GM12878 (cell line): ENCODE results near the gene ITSN2. TPM values are rescaled to one million over a fixed set of nuclear protein-coding genes. Genes with fewer than 3 reads are reported as not detected.
"Not testable (repeated sequence)": the region's sequence is repeated elsewhere in the genome, so short reads cannot be mapped to it uniquely, and the experiment has no call there.

ENCODE experiments used
- ATAC-seq: fragments of 200-7000 bp; cut with Tn5 transposase; 3 replicates; pipeline ENCODE4 v1.9.1; 2020; ENCODE audit warnings: mild to moderate bottlenecking, moderate library complexity
- BruUV-seq: library from RNA; stranded (reverse); fragments of 400-500 nt; replicated peaks from 2 replicates; lab custom pipeline; 2021; lab: Mats Ljungman, UMichigan
- CTCF ChIA-PET: fragments of 300-600 bp; sonication (Branson Sonifier 250); formaldehyde crosslinking; extraction: SDS; loops from one replicate; lab custom pipeline; 2021; ENCODE audit warnings: inconsistent platforms; lab: Yijun Ruan, JAX
- POLR2A ChIA-PET: fragments of 350-600 bp; formaldehyde crosslinking; extraction: SDS; loops from one replicate; lab custom pipeline; 2021; ENCODE audit warnings: inconsistent platforms; lab: Charles Lee
- RAD21 ChIA-PET: fragments of 300-600 bp; sonication (Branson Sonifier 250); formaldehyde crosslinking; loops from one replicate; lab custom pipeline; 2023; ENCODE audit warnings: antibody characterized with exemption; ENCODE audit not compliant: unreplicated experiment; lab: Charles Lee
- SMC1A ChIA-PET: fragments of 300-600 bp; sonication (Branson Sonifier 250); formaldehyde crosslinking; loops from one replicate; lab custom pipeline; 2023; ENCODE audit not compliant: unreplicated experiment, uncharacterized antibody; lab: Charles Lee
- DNase-seq: peaks from one replicate; pipeline ENCODE4 v3.0.0-alpha.2; 2011; ENCODE audit warnings: low read depth, low spot score
- FAIRE-seq: peaks from 3 replicates; lab custom pipeline; 2011; peaks lifted over from hg19 to GRCh38; lab: Jason Lieb, UNC
- H2AFZ ChIP-seq: 2 replicates; pipeline ENCODE4 v1.6.0; 2011; ENCODE audit warnings: low read depth, low read length, control low read depth; ENCODE audit not compliant: control insufficient read depth
- H3K27ac ChIP-seq: 2 replicates; pipeline ENCODE4 v1.5.1; 2011; ENCODE audit warnings: control low read depth; ENCODE audit not compliant: control insufficient read depth, insufficient read depth
- H3K27me3 ChIP-seq, 2 experiments: replicated peaks in 1 of 2; 2 replicates each; pipeline versions ENCODE4 v1.6.0 to v1.6.1; 2011; ENCODE audit warnings: low read length in 1 of 2; ENCODE audit not compliant: control insufficient read depth in 2 of 2, insufficient read depth in 2 of 2
- H3K36me3 ChIP-seq, 2 experiments: 2 replicates each; pipeline ENCODE4 v1.5.1; 2011; ENCODE audit warnings: low read length in 1 of 2; ENCODE audit not compliant: control insufficient read depth in 2 of 2, insufficient read depth in 2 of 2
- H3K4me1 ChIP-seq: 2 replicates; pipeline ENCODE4 v1.6.1; 2011; ENCODE audit warnings: mild to moderate bottlenecking, low read length, moderate library complexity, mixed read lengths; ENCODE audit not compliant: control insufficient read depth, insufficient read depth
- H3K4me2 ChIP-seq: 2 replicates; pipeline ENCODE4 v1.6.0; 2011; ENCODE audit warnings: control low read depth; ENCODE audit not compliant: control insufficient read depth, insufficient read depth
- H3K4me3 ChIP-seq: fragments of 200-600 bp; sonication (generic); 2 replicates; pipeline ENCODE4 v1.5.1; 2016
- H3K79me2 ChIP-seq: 2 replicates; pipeline ENCODE4 v1.6.0; 2011; ENCODE audit warnings: low read length; ENCODE audit not compliant: control insufficient read depth, insufficient read depth
- H3K9ac ChIP-seq: 2 replicates; pipeline ENCODE4 v1.8.0; 2011; ENCODE audit warnings: low read length, control low read depth, mixed read lengths; ENCODE audit not compliant: control insufficient read depth, insufficient read depth
- H3K9me3 ChIP-seq: replicated peaks from 3 replicates; pipeline ENCODE4 v1.5.1; 2011; ENCODE audit warnings: mild to moderate bottlenecking, low read length; ENCODE audit not compliant: control insufficient read depth, insufficient read depth
- H4K20me1 ChIP-seq: 2 replicates; pipeline ENCODE4 v1.6.0; 2011; ENCODE audit not compliant: control insufficient read depth, insufficient read depth
- NBN ChIP-seq: fragments of 450-650 bp; IDR thresholded peaks from 2 replicates; pipeline ENCODE4 v1.6.1; 2016
- WGBS: methylation state at CpG from one replicate; pipeline ENCODE4 v1.1.6; 2016; ENCODE audit warnings: low lambda C conversion rate; ENCODE audit not compliant: insufficient replicate concordance, insufficient coverage; ENCODE audit errors: missing lambda C conversion rate; 5-methylcytosine and 5-hydroxymethylcytosine counted together
- in situ Hi-C: fragments of 300-500 bp; cut with MboI; formaldehyde crosslinking; loops from 9 replicates; pipeline ENCODE4 v1.14.3; 2018; ENCODE audit warnings: mixed read lengths
- intact Hi-C: fragments of 100-400 bp; cut with micrococcal nuclease; formaldehyde crosslinking; loops from one replicate; pipeline ENCODE4 v1.14.2; 2022; ENCODE audit not compliant: unreplicated experiment
- polyA plus RNA-seq, 11 experiments: library from polyadenylated mRNA; depleted of rRNA in 4 of 11; unstranded in 6 of 11; stranded (reverse) in 5 of 11; fragments of >200 nt; fragmentation: Nextera tagmentation in 4 of 11; fragmentation: Illumina TruSeq in 1 of 11; extraction: Ambion mirVana in 4 of 11; extraction: Trizol in 1 of 11; gene quantifications; 1 replicate in 1 of 11; 2 replicates in 10 of 11; pipeline versions ENCODE4 v1.2.1 to v1.2.3, GENCODE V29; 2011 to 2016; ENCODE audit warnings: inconsistent platforms in 2 of 11, missing spikeins in 2 of 11, low read depth in 1 of 11
- total RNA-seq, 4 experiments: library from RNA; depleted of rRNA in 3 of 4; stranded (reverse); fragments of >200 nt in 3 of 4; fragmentation: Illumina TruSeq in 1 of 4; extraction: Trizol in 1 of 4; gene quantifications; 2 replicates each; pipeline versions ENCODE4 v1.2.1 to v1.2.3, GENCODE V29; 2013 to 2021
- TF ChIP-seq, protein P1 (sequence below): fragments of 450-650 bp; IDR thresholded peaks from 2 replicates; pipeline ENCODE4 v1.6.1; 2017; ENCODE audit warnings: mild to moderate bottlenecking, low read depth, inconsistent platforms; ENCODE audit not compliant: poor library complexity, severe bottlenecking
- TF ChIP-seq, protein P2 (sequence below): fragments of 450-650 bp; IDR thresholded peaks from 2 replicates; pipeline ENCODE4 v1.6.1; 2018; ENCODE audit warnings: mild to moderate bottlenecking, low read depth, moderate library complexity; ENCODE audit not compliant: partially characterized antibody
- TF ChIP-seq, protein P3 (sequence below): fragments of 450-650 bp; IDR thresholded peaks from 2 replicates; pipeline ENCODE4 v1.6.1; 2016; ENCODE audit warnings: mild to moderate bottlenecking
- TF ChIP-seq, protein P4 (sequence below): fragments of 450-650 bp; IDR thresholded peaks from 2 replicates; pipeline ENCODE4 v1.6.1; 2016; ENCODE audit warnings: mild to moderate bottlenecking, moderate library complexity, borderline replicate concordance

ITSN2 gene
- total and polyA plus RNA-seq, 10 of the 15 experiments (the other 5 are each of a cell fraction or from before 2014, with no cell fraction given): 20.5 to 80.0 (median 54.7) TPM

DNA sequence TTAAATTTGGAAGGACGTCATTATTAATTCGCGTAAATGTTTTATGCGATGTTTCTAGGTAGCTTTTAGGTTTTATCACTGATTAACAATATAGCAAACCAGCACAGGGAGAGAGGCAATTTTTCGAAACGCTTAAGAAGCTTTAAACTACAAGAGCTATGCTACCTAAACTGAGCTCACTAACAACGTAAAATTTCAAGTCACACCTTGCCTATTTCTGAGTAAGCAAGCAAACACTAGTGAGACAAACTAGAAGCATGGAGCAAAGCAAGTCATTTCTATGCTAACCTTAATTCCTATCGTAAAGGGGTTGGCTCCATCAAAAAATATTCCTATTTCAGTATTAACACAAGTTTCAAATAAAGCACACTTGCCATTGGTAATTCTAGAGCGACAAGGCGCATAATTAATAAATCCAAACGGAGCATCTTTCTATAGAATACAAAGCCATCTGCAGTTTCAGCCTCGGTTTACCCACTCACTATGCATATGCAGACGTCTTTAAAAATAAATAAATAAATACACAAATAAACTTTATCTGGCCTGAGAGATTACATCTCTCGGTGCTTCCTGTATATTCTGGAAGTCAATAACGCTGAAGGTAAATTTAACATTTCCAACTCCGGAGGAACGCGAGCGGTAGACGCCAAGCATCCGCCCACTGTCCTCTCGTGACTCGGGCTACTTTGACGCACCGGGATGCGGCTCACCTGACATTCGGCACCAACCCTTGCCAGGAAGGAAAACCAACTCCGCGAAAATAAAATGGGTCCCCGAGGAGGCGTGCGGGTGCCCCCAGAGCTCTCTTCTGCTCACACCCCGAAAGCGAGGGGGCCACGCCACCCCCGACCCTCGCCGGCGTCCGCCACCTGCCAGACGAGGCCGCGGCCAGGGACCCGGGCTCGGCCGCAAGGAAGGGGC, 947 bp downstream of the ITSN2 start (continued):
- TF ChIP-seq, protein P1, sequence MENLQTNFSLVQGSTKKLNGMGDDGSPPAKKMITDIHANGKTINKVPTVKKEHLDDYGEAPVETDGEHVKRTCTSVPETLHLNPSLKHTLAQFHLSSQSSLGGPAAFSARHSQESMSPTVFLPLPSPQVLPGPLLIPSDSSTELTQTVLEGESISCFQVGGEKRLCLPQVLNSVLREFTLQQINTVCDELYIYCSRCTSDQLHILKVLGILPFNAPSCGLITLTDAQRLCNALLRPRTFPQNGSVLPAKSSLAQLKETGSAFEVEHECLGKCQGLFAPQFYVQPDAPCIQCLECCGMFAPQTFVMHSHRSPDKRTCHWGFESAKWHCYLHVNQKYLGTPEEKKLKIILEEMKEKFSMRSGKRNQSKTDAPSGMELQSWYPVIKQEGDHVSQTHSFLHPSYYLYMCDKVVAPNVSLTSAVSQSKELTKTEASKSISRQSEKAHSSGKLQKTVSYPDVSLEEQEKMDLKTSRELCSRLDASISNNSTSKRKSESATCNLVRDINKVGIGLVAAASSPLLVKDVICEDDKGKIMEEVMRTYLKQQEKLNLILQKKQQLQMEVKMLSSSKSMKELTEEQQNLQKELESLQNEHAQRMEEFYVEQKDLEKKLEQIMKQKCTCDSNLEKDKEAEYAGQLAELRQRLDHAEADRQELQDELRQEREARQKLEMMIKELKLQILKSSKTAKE: peak; percentile 39
- TF ChIP-seq, protein P2, sequence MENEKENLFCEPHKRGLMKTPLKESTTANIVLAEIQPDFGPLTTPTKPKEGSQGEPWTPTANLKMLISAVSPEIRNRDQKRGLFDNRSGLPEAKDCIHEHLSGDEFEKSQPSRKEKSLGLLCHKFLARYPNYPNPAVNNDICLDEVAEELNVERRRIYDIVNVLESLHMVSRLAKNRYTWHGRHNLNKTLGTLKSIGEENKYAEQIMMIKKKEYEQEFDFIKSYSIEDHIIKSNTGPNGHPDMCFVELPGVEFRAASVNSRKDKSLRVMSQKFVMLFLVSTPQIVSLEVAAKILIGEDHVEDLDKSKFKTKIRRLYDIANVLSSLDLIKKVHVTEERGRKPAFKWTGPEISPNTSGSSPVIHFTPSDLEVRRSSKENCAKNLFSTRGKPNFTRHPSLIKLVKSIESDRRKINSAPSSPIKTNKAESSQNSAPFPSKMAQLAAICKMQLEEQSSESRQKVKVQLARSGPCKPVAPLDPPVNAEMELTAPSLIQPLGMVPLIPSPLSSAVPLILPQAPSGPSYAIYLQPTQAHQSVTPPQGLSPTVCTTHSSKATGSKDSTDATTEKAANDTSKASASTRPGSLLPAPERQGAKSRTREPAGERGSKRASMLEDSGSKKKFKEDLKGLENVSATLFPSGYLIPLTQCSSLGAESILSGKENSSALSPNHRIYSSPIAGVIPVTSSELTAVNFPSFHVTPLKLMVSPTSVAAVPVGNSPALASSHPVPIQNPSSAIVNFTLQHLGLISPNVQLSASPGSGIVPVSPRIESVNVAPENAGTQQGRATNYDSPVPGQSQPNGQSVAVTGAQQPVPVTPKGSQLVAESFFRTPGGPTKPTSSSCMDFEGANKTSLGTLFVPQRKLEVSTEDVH: no peak

DNA sequence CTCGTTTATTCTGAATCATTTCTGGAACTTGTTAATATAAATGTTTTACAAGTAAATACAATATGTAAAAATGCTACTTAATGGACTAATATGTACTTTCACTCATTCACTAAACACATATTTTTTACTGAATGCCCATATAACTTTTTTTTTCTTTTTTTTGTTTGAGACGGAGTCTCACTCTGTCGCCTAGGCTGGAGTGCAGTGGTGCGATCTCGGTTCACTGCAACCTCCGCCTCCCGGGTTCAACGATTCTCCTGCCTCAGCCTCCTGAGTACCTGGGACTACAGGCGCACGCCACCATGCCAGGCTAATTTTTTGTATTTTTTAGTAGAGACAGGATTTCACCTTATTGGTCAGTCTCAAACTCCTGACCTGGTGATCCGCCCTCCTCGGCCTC, 2.6 kb downstream of the ITSN2 start:
- not testable (repeated sequence) for H3K9me3 ChIP-seq
- 0 out of 2 replicates have a peak, but pooled peaks have one; percentile 22 for TF ChIP-seq NBN
- TF ChIP-seq, protein P3, sequence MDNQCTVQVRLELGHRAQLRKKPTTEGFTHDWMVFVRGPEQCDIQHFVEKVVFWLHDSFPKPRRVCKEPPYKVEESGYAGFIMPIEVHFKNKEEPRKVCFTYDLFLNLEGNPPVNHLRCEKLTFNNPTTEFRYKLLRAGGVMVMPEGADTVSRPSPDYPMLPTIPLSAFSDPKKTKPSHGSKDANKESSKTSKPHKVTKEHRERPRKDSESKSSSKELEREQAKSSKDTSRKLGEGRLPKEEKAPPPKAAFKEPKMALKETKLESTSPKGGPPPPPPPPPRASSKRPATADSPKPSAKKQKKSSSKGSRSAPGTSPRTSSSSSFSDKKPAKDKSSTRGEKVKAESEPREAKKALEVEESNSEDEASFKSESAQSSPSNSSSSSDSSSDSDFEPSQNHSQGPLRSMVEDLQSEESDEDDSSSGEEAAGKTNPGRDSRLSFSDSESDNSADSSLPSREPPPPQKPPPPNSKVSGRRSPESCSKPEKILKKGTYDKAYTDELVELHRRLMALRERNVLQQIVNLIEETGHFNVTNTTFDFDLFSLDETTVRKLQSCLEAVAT: peak; percentile 97
- TF ChIP-seq, protein P4, sequence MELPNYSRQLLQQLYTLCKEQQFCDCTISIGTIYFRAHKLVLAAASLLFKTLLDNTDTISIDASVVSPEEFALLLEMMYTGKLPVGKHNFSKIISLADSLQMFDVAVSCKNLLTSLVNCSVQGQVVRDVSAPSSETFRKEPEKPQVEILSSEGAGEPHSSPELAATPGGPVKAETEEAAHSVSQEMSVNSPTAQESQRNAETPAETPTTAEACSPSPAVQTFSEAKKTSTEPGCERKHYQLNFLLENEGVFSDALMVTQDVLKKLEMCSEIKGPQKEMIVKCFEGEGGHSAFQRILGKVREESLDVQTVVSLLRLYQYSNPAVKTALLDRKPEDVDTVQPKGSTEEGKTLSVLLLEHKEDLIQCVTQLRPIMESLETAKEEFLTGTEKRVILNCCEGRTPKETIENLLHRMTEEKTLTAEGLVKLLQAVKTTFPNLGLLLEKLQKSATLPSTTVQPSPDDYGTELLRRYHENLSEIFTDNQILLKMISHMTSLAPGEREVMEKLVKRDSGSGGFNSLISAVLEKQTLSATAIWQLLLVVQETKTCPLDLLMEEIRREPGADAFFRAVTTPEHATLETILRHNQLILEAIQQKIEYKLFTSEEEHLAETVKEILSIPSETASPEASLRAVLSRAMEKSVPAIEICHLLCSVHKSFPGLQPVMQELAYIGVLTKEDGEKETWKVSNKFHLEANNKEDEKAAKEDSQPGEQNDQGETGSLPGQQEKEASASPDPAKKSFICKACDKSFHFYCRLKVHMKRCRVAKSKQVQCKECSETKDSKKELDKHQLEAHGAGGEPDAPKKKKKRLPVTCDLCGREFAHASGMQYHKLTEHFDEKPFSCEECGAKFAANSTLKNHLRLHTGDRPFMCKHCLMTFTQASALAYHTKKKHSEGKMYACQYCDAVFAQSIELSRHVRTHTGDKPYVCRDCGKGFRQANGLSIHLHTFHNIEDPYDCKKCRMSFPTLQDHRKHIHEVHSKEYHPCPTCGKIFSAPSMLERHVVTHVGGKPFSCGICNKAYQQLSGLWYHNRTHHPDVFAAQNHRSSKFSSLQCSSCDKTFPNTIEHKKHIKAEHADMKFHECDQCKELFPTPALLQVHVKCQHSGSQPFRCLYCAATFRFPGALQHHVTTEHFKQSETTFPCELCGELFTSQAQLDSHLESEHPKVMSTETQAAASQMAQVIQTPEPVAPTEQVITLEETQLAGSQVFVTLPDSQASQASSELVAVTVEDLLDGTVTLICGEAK: 0 out of 2 replicates have a peak, but pooled peaks have one; percentile 16
- TF ChIP-seq, all 136 proteins: peak for 3; not testable (repeated sequence) for 133
- H3K4me1 ChIP-seq: peaks cover 13% of the 10 kb centered on the region
- BruUV-seq, intact Hi-C loops, H3K36me3 ChIP-seq, DNase-seq, FAIRE-seq, H2AFZ ChIP-seq, H4K20me1 ChIP-seq, H3K27ac ChIP-seq, ATAC-seq, H3K27me3 ChIP-seq: not testable (repeated sequence)
- H3K4me3 ChIP-seq: peak overlapping the region; percentile 74
- in situ Hi-C loops: loop anchor here (25.0 kb wide), 1 partner anchor 970 kb away; the partner anchor contains the start of gene KLHL29
- ChIA-PET CTCF (interaction anchor here (0.9 to 2.1 kb wide), 4 partner anchors 8 to 42 kb away, joined by 3 to 16 read pairs (median 6); no protein-coding TSS in a partner anchor), POLR2A (interaction anchor here (0.6 to 4.5 kb wide), 4 partner anchors 11 to 234 kb away, joined by 3 to 36 read pairs (median 14); no protein-coding TSS in a partner anchor), RAD21 (interaction anchor here (1.8 to 3.5 kb wide), 4 partner anchors 14 to 43 kb away, joined by 7 to 32 read pairs (median 14); no protein-coding TSS in a partner anchor), SMC1A (interaction anchor here (0.8 to 4.2 kb wide), 8 partner anchors 9 to 472 kb away, joined by 3 to 44 read pairs (median 6); no protein-coding TSS in a partner anchor)
- peaks cover 76% of the 10 kb centered on the region for H3K79me2 ChIP-seq
- peak overlapping the region; percentile 96; the same call in 1 of the 2 replicates for H3K4me2 ChIP-seq
- 4% methylated on average over 12 of the region's 12 CpGs for WGBS
- peak overlapping the region; percentile 97; the same call in 1 of the 2 replicates for H3K9ac ChIP-seq
